MV-4-11 (cell line): ENCODE results near the gene BTBD9.

Experiments
- DNase-seq: peaks from one replicate; lab custom pipeline; 2025; lab: John Stamatoyannopoulos, UW

The BTBD9 gene

GRCh38 chr6:38554700-38555413, 84.9 kb downstream of the BTBD9 start:
- no peak for DNase-seq

GRCh38 chr6:38554014-38554413, 85.7 kb downstream of the BTBD9 start:
- DNase-seq, result no peak

- peak; percentile 97 for DNase-seq
Observed at GRCh38 chr6:38552121-38552520, 87.6 kb downstream of the BTBD9 start.

GRCh38 chr6:38549795-38550194, 89.9 kb downstream of the BTBD9 start:
- DNase-seq, result no peak

GRCh38 chr6:38549180-38549579, 90.5 kb downstream of the BTBD9 start:
- DNase-seq, result no peak

GRCh38 chr6:38543022-38543421, 96.7 kb downstream of the BTBD9 start:
- no peak for DNase-seq

GRCh38 chr6:38542031-38542430, 97.7 kb downstream of the BTBD9 start:
- no peak for DNase-seq

- DNase-seq, result no peak
Observed at GRCh38 chr6:38533064-38533463, 106.7 kb downstream of the BTBD9 start.

- no peak for DNase-seq
Observed at GRCh38 chr6:38531134-38531533, 108.6 kb downstream of the BTBD9 start.

- DNase-seq, result no peak
Observed at GRCh38 chr6:38528196-38528965, 111.3 kb downstream of the BTBD9 start.

GRCh38 chr6:38527371-38527770, 112.4 kb downstream of the BTBD9 start:
- no peak for DNase-seq

GRCh38 chr6:38525888-38526287, 113.8 kb downstream of the BTBD9 start:
- DNase-seq, result no peak

GRCh38 chr6:38524436-38525145, 115.1 kb downstream of the BTBD9 start:
- DNase-seq, result no peak

- DNase-seq, result no peak
Observed at GRCh38 chr6:38522322-38522721, 117.4 kb downstream of the BTBD9 start.

GRCh38 chr6:38518511-38519304, 121.0 kb downstream of the BTBD9 start:
- DNase-seq, result no peak

- no peak for DNase-seq
Observed at GRCh38 chr6:38517005-38517404, 122.7 kb downstream of the BTBD9 start.

- no peak for DNase-seq
Observed at GRCh38 chr6:38514399-38514798, 125.3 kb downstream of the BTBD9 start.

- DNase-seq, result no peak
Observed at GRCh38 chr6:38512211-38512610, 127.5 kb downstream of the BTBD9 start.

GRCh38 chr6:38510205-38510604, 129.5 kb downstream of the BTBD9 start:
- DNase-seq, result no peak

- DNase-seq, result no peak
Observed at GRCh38 chr6:38509713-38510112, 130.0 kb downstream of the BTBD9 start.

- DNase-seq, result peak; percentile 47
Observed at GRCh38 chr6:38508894-38509293, 130.8 kb downstream of the BTBD9 start.

- no peak for DNase-seq
Observed at GRCh38 chr6:38508286-38508685, 131.4 kb downstream of the BTBD9 start.
